HG02840 (cell line): ENCODE data around the gene MTMR10.

Experiments
- ATAC-seq: cut with Tn5 transposase; IDR thresholded peaks from one replicate; pipeline ENCODE4 v1.9.1; 2021; ENCODE audit warnings: mild to moderate bottlenecking, moderate library complexity, moderate number of reproducible peaks; ENCODE audit not compliant: unreplicated experiment, low FRiP score

MTMR10 gene

DNA sequence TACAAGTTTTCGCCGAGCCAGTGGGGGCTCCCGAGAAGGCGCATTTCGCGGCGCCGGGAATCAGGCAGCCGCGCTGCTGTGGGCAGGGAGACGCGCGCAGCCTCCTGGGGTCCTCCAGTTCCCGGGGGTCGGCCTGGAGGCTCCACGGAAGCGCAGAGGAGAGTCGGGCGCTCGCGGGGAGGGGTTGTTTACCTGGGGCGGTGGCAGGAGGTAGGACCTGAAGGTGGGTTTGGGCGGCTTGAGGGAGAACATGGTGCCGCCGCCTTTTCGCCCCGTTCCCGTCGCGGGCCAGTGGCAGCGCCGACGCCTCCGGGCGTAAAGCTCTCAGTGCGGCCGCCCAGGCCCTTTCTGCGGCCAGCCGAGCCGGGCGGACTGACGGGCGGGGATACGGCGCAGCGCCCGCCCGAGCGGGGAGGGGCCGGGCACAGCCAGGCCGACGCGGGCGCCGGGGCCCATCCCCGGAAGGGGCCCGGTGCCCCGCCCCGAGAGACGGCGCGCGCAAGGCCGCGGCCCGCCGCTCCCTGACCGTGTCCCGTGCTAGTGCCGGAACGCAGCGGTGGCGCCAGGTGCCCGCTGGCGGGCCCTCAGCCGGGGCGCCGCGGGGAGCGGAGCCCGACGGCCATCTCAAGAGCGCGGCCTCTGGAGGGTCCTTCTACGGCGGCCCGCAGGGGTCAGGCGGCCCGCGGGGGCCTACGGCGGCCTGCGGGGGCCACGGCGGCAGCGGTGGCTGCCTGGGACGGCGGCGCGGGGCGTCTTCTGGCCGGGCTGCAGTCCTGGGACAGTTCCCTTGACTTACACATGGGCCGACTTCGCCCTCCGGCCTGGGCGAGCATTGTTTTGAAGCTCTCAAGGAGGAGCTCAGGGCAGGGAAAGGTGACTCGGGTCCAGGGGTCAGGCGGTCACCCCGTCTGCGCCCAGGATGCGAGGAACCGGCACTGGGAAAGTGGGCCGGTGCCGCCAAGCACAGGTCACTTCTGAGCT, at the start of gene MTMR10:
Gene MTMR10, minus strand, starts transcription at position 374 of the 981 bp plus-strand sequence. Its CDS starts 122 bp downstream, at position 252.
- ATAC-seq, result peak; percentile 73

GRCh38 chr15:31040611-31041010, 49.2 kb upstream of the MTMR10 start:
- no peak for ATAC-seq

DNA sequence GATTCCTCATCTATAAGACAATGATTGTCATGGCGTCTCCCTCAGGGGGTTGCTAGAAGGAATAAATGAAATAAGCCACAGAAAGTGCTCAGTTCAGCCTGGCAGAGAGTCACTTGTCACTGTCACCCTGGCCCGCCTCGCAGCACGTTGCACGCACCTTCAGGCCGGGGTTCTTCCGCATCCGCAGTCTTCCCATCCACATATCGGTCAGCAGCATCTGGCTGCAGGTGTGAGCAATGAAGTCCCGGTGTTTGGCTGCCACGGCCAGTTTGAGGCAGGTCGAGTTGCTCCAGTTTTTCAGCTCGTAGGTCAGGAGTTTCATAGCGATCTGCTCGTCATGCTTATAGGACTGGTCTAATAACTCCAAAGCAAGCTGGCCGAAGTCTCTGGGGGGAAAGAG, 48.5 kb upstream of the MTMR10 start:
- ATAC-seq, result no peak

DNA sequence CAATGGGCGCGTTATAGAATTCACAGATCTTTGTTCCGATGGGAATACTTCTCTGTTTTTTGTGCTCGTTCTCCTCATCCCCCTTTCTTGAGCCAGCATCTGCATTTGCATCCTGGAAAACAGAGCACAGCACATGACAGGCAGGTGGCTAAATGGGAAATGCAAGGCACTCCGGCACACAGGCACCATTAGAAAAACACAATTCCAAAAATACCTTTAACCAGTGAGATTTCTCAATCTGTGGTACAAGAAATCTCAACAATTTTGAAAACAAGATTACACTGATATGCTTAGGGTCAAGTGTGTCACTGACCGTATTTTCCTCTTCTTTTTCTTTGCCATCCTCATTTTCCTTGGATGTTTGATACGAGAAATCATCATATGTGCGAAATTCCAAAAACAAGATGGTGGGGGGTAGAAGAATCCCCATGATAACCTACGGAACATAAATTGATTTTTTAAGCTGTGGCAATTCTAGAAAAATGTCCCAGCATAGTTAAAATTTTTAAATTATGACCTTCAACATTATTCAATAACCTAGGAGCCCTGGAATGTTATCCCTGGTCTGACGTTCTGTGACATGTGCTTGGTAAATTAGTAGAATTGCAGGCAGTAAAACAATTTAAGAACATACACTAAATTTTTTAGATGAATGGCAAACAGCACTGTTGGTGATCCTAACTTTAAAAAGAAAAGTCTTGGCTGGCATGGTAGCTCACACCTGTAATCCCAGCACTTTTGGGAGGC, 46.5 kb upstream of the MTMR10 start:
- no peak for ATAC-seq

DNA sequence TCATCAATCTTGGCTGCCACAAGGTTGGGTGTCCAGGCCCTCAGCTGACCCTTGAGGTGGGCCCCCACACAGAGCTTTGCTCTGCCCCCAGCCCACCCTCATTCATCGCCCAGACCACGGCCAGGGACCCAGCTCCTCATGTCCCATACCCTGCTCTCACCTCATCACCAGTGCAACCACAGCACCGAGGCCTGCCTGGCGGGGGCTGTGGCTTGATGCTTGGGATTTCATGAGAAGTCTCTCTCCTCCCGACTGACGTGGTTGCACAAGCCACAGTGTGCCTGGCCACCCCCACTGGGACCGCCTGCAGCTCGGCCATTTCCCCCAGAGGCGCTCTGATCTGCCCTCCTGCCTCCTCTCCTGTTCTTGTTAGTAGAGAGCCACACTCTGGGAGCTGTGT, 45.4 kb upstream of the MTMR10 start:
- no peak for ATAC-seq

- ATAC-seq, result no peak
Observed at GRCh38 chr15:31035610-31036009, 44.2 kb upstream of the MTMR10 start.

GRCh38 chr15:31034152-31034551, 42.7 kb upstream of the MTMR10 start:
- no peak for ATAC-seq

DNA sequence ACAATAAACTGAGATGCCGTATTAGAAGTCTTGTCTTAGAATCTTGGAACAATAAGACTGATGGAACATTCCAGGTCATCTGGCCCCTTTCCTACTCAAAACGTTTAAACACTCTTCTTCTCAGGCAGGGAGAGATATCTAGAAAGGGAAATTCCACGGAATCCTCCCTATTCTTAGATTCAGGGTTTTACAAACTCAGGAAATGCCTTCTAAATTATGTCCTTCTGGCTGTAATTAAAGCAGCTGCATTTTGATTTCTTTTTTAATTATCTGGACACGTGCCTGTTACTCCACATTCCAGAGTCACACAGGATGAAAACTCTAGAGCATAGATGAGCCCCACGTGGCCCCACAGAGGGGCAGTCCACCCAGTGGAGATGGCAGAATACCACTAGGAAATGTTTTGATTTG, 41.5 kb upstream of the MTMR10 start:
- ATAC-seq, result no peak

- no peak for ATAC-seq
Observed at GRCh38 chr15:31031471-31032067, 40.1 kb upstream of the MTMR10 start.

DNA sequence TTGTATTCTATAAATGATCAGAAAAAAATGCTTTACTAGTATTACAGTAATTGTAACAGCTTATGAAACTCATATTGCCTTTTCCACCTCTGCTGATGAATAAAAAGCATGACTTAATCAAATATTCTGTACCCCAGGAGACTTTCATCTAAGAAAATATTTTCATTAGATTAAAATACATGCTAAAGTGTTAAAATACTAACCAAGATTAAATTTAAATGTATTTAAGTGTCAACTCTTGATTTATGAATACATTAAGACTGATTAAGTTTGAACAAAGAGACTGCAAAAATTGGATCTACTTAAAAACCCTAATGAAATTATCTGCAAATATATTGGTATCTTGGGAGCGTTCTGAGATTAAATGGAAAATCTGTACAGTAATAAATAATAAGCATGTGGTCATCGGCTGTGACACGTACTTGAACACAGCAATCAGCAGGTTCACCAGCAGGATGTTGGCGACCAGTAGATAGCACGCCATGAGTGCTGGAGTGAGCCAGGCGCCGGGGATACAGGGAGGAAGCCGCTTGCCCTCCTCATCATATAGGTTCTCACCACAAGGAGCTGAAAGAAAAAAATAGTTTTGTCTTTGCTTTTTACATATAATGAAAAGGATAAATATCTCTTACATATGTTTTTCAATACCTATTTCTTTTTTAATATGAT, 36.6 kb upstream of the MTMR10 start:
- no peak for ATAC-seq

GRCh38 chr15:31025996-31026395, 34.6 kb upstream of the MTMR10 start:
- no peak for ATAC-seq

GRCh38 chr15:31024979-31025378, 33.6 kb upstream of the MTMR10 start:
- no peak for ATAC-seq

GRCh38 chr15:31024330-31024729, 32.9 kb upstream of the MTMR10 start:
- ATAC-seq, result no peak

DNA sequence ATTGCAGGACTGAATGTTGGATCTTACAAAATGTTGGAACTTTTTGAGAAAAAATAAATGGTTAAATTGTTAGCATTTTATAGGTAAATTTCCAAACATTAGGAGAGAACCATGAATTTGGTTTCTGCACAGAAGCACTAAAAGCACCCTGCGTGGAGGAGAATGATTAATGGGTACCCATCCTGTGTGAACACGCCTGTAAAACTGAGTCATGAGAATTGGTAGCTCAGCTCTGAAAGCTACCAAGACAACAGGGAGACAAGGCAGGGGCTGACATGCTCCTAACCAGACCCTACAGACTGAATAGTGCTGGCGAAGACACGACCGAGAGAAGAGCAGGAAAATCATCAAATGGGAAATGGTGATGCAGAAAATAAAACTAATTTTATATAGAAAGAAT, 32.4 kb upstream of the MTMR10 start:
- ATAC-seq, result no peak

GRCh38 chr15:31021067-31021665, 29.7 kb upstream of the MTMR10 start:
- no peak for ATAC-seq

DNA sequence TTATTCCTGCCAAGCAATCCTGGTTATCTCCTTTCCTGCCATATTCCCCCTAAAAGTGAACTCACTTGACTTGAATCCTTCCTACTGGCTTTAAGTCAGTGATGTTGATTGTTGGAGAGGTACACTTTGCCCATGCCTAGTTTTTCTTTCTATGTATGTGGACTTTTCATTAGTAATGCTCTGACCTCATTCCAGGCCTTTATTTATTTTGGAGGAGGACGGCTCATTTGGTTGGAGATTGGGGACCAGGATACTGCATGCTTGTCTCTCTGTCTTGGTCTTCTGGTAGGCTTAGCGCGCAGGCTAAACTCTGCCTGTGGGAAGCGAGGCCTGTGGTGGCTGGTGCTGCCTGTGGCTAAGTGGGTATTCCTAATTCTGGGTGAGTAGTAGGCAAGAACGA, 29.1 kb upstream of the MTMR10 start:
- ATAC-seq, result no peak

GRCh38 chr15:31019986-31020385, 28.6 kb upstream of the MTMR10 start:
- ATAC-seq, result no peak

DNA sequence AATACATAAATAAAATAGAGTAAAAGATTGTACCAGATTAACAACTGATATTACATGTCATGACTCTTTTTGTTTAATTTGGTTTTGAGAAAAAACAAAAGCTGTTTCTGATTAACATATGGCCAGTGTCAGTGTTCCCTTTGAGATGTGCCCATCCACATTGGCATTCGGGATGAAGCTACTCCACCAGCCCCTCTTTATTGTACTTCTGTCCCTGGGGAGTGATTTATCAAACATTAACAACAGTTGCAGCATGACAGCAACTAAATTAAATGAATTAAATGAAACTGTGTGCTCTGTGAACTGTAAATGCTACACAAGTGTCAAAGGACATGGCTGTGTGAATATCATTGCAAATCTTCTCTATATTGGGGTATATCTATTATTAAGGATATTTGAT, 25.9 kb upstream of the MTMR10 start:
- no peak for ATAC-seq

- no peak for ATAC-seq
Observed at GRCh38 chr15:31016446-31016915, 25.1 kb upstream of the MTMR10 start.

- no peak for ATAC-seq
Observed at GRCh38 chr15:31014608-31014925, 23.1 kb upstream of the MTMR10 start.
